Stomach (tissue), 9 donors: ENCODE results near the gene SERP1. TPM values are rescaled to one million over a fixed set of nuclear protein-coding genes. Genes with fewer than 3 reads are reported as not detected.

ENCODE experiments used
- DNase-seq, 2 donors: peaks; one replicate each; pipeline versions ENCODE4 v3.0.0 to v3.0.0-alpha.2; 2013 to 2019
- H3K27ac ChIP-seq, 5 donors: fragments of 200-600 bp in 4 of 5; sonication (generic) in 4 of 5; one replicate each; pipeline ENCODE4 v1.5.1; 2013 to 2019; ENCODE audit warnings: mild to moderate bottlenecking in 1 of 5, moderate library complexity in 1 of 5
- H3K27me3 ChIP-seq, 3 donors: fragments of 200-600 bp; sonication (generic); one replicate each; pipeline ENCODE4 v1.5.1; 2017 to 2019; ENCODE audit warnings: mixed run types in 1 of 3
- H3K36me3 ChIP-seq, 4 donors: fragments of 200-600 bp; sonication (generic); 1 replicate in 3 of 4; 2 replicates in 1 of 4; pipeline ENCODE4 v1.5.1; 2016 to 2019
- H3K4me1 ChIP-seq, 4 donors: fragments of 200-600 bp; sonication (generic); one replicate each; pipeline ENCODE4 v1.5.1; 2016 to 2019
- H3K4me3 ChIP-seq, 4 donors: fragments of 200-600 bp; sonication (generic) in 3 of 4; one replicate each; pipeline ENCODE4 v1.5.1; 2016 to 2019; ENCODE audit warnings: mild to moderate bottlenecking in 1 of 4
- H3K9me3 ChIP-seq, 4 donors: fragments of 200-600 bp; sonication (generic); one replicate each; pipeline ENCODE4 v1.5.1; 2016 to 2019
- CTCF ChIP-seq, 7 experiments: fragments of 450-650 bp in 4 of 7; fragments of 200-600 bp in 3 of 7; sonication (generic) in 3 of 7; IDR thresholded peaks; one replicate each; pipeline ENCODE4 v1.5.1; 2016 to 2019; ENCODE audit warnings: antibody characterized with exemption in 7 of 7, control low read depth in 2 of 7, mild to moderate bottlenecking in 1 of 7
- EP300 ChIP-seq: sonication (generic); formaldehyde crosslinking; IDR thresholded peaks from one replicate; pipeline ENCODE4 v1.6.1; 2017; ENCODE audit warnings: antibody characterized with exemption
- POLR2A ChIP-seq, 4 donors: fragments of 450-650 bp; IDR thresholded peaks; one replicate each; pipeline ENCODE4 v1.6.1; 2016; ENCODE audit warnings: antibody characterized with exemption in 4 of 4, control low read depth in 2 of 4, mild to moderate bottlenecking in 1 of 4, moderate library complexity in 1 of 4
- POLR2AphosphoS5 ChIP-seq, 3 donors: sonication (generic); formaldehyde crosslinking; IDR thresholded peaks; one replicate each; pipeline ENCODE4 v1.6.1; 2016; ENCODE audit warnings: antibody characterized with exemption in 3 of 3
- WGBS, 5 donors: extraction: QIAGEN DNeasy Blood & Tissue Kit in 3 of 5; methylation state at CpG; one replicate each; pipeline versions ENCODE4 v1.1.5 to v1.1.7; 2013 to 2018; 5-methylcytosine and 5-hydroxymethylcytosine counted together
- intact Hi-C: fragments of 100-400 bp; cut with DNase I; formaldehyde crosslinking; loops from one replicate; pipeline ENCODE4 v1.15.1; 2023; ENCODE audit warnings: low total_unique reads
- polyA plus RNA-seq, 3 donors: library from polyadenylated mRNA; stranded (reverse); fragments of 200-250 nt; gene quantifications; one replicate each; pipeline ENCODE4 v1.2.3, GENCODE V29; 2013
- total RNA-seq, 5 donors: library from RNA; depleted of rRNA; stranded (reverse); fragments of >200 nt; gene quantifications; one replicate each; pipeline versions ENCODE4 v1.1.0 to v1.2.3, GENCODE V29; 2014 to 2016
- donor health status: healthy with polysubstance abuse.
- donor health status: Bipolar disorder and iron deficiency.
- donor health status: healthy.

Gene SERP1
- total and polyA plus RNA-seq, 8 donors, result 93.5 to 446 (median 159) TPM

- WGBS, 5 donors, result 77 to 85% (median 79%) methylated on average over 3 of the region's 3 CpGs
- Histone ChIP-seq H3K9me3 (no peaks in the 10 kb centered on the region), H3K27me3 (no peaks in the 10 kb centered on the region), H3K4me1 (no peaks in the 10 kb centered on the region), H3K36me3 (no peaks in the 10 kb centered on the region), H3K27ac (no peak overlapping the region), H3K4me3 (no peak overlapping the region)
- TF ChIP-seq EP300 (no peak), POLR2A (IDR thresholded peaks at IDR 0.05) (no peak), POLR2AphosphoS5 (IDR thresholded peaks at IDR 0.05) (no peak), CTCF (IDR thresholded peaks at IDR 0.05) (no peak)
- no peak for DNase-seq
- intact Hi-C loops, result no loop called here
Measured at GRCh38 chr3:150519026-150519425, 27.3 kb downstream of the SERP1 start.

- intact Hi-C loops, result no loop called here
- H3K27ac ChIP-seq, result no peak overlapping the region
- H3K27me3 ChIP-seq, result no peaks in the 10 kb centered on the region
- TF ChIP-seq EP300, result no peak
- TF ChIP-seq POLR2AphosphoS5 (IDR thresholded peaks at IDR 0.05), result no peak
- no peak for TF ChIP-seq CTCF (IDR thresholded peaks at IDR 0.05)
- TF ChIP-seq POLR2A (IDR thresholded peaks at IDR 0.05), result no peak
- no peak overlapping the region for H3K4me3 ChIP-seq
- H3K36me3 ChIP-seq, result no peaks in the 10 kb centered on the region
- no peaks in the 10 kb centered on the region for H3K9me3 ChIP-seq
- no peak for DNase-seq
- 81 to 95% (median 91%) methylated on average over 3 to 4 of the region's 4 CpGs for WGBS, 5 donors
- no peaks in the 10 kb centered on the region for H3K4me1 ChIP-seq
Measured at GRCh38 chr3:150515210-150515609, 31.1 kb downstream of the SERP1 start.

- Histone ChIP-seq H3K27me3 (no peaks in the 10 kb centered on the region), H3K4me3 (no peak overlapping the region), H3K4me1 (no peaks in the 10 kb centered on the region), H3K9me3 (no peaks in the 10 kb centered on the region), H3K27ac (no peak overlapping the region), H3K36me3 (no peaks in the 10 kb centered on the region)
- DNase-seq, result no peak
- intact Hi-C loops, result no loop called here
- TF ChIP-seq POLR2AphosphoS5 (IDR thresholded peaks at IDR 0.05) (no peak), CTCF (IDR thresholded peaks at IDR 0.05) (no peak), EP300 (no peak), POLR2A (IDR thresholded peaks at IDR 0.05) (no peak)
- WGBS, 5 donors, result 65 to 79% (median 73%) methylated on average over 4 of the region's 4 CpGs
Measured at GRCh38 chr3:150511122-150511821, 35.0 kb downstream of the SERP1 start.

- WGBS, 5 donors, result 88 to 95% (median 92%) methylated on average over 2 of the region's 2 CpGs
- intact Hi-C loops, result no loop called here
- no peaks in the 10 kb centered on the region for H3K9me3 ChIP-seq
- no peak overlapping the region for H3K4me3 ChIP-seq
- H3K27ac ChIP-seq, result no peak overlapping the region
- no peaks in the 10 kb centered on the region for H3K4me1 ChIP-seq
- H3K36me3 ChIP-seq, result no peaks in the 10 kb centered on the region
- H3K27me3 ChIP-seq, result no peaks in the 10 kb centered on the region
- TF ChIP-seq CTCF (IDR thresholded peaks at IDR 0.05), result no peak
- no peak for TF ChIP-seq POLR2AphosphoS5 (IDR thresholded peaks at IDR 0.05)
- TF ChIP-seq EP300, result no peak
- DNase-seq, result no peak
Measured at GRCh38 chr3:150509780-150510179, 36.5 kb downstream of the SERP1 start.
